ENCODE data around the gene CEP192. TPM values are rescaled to one million over a fixed set of nuclear protein-coding genes. Genes with fewer than 3 reads are reported as not detected.

CEP192 gene
- total and polyA plus RNA-seq, 10 of the 15 experiments (the other 5 are each of a cell fraction or from before 2014, with no cell fraction given) = 15.4 to 58.2 (median 29.6) TPM

- Histone ChIP-seq H3K4me3 (no peak overlapping the region), H3K27ac (ENCODE audit: control insufficient read depth, insufficient read depth) (no peak overlapping the region), H3K9ac (ENCODE audit: control insufficient read depth, insufficient read depth, low read length) (no peak overlapping the region), H2AFZ (ENCODE audit: control insufficient read depth, low read depth, low read length) (no peak overlapping the region), H4K20me1 (ENCODE audit: control insufficient read depth, insufficient read depth) (no peaks in the 10 kb centered on the region), H3K79me2 (ENCODE audit: control insufficient read depth, insufficient read depth, low read length) (peaks cover 2% of the 10 kb centered on the region; the same call in 1 of the 2 replicates), H3K9me3 (replicated peaks; ENCODE audit: control insufficient read depth, insufficient read depth, low read length) (no peaks in the 10 kb centered on the region), H3K4me2 (ENCODE audit: control insufficient read depth, insufficient read depth) (no peak overlapping the region), H3K36me3 (ENCODE audit: control insufficient read depth in 2 of 2, insufficient read depth in 2 of 2, low read length in 1 of 2) (peaks cover 11 to 31% of the 10 kb centered on the region in 2 experiments), H3K27me3 (replicated peaks in 1 of 2; ENCODE audit: control insufficient read depth in 2 of 2, insufficient read depth in 2 of 2, low read length in 1 of 2) (no peaks in the 10 kb centered on the region), H3K4me1 (ENCODE audit: control insufficient read depth, insufficient read depth, low read length) (no peaks in the 10 kb centered on the region)
- POLR2A ChIA-PET = no interaction called here
- CTCF ChIA-PET = interaction anchor here (0.8 to 1.2 kb wide), 2 partner anchors 13 to 127 kb away, joined by 3 read pairs; no protein-coding TSS in a partner anchor
- TF ChIP-seq RELB (IDR thresholded peaks at IDR 0.05; ENCODE audit: low read depth) (no peak), TBL1XR1 (IDR thresholded peaks at IDR 0.05; ENCODE audit: low read depth, low read length) (no peak), CHD2 (IDR thresholded peaks at IDR 0.05; ENCODE audit: borderline replicate concordance, low read depth, low read length) (no peak), ATF3 (IDR thresholded peaks at IDR 0.05; ENCODE audit: borderline replicate concordance, extremely low read depth, low read depth, low read length) (no peak), TCF12 (IDR thresholded peaks at IDR 0.05; ENCODE audit: low read depth, low read length) (no peak), SKIL (IDR thresholded peaks at IDR 0.05; ENCODE audit: low read depth, poor library complexity, severe bottlenecking) (no peak), SMAD5 (IDR thresholded peaks at IDR 0.05; ENCODE audit: low read depth) (no peak), USF1 (IDR thresholded peaks at IDR 0.05; ENCODE audit: borderline replicate concordance, extremely low read length, insufficient read depth, low read depth, low read length) (no peak), CEBPZ (IDR thresholded peaks at IDR 0.05; ENCODE audit: low read depth, low read length) (no peak), ZNF24 (IDR thresholded peaks at IDR 0.05) (no peak)
- SMC1A ChIA-PET (ENCODE audit: uncharacterized antibody, unreplicated experiment) = no interaction called here
- no TSS peak for BruUV-seq (replicated peaks)
- no peak for ATAC-seq
- in situ Hi-C loops (cut with MboI) = no loop called here
- intact Hi-C loops (cut with micrococcal nuclease; ENCODE audit: unreplicated experiment) = no loop called here
- FAIRE-seq = no peak
- RAD21 ChIA-PET (ENCODE audit: unreplicated experiment) = no interaction called here
- DNase-seq (ENCODE audit: low read depth, low spot score) = no peak
- WGBS (ENCODE audit: insufficient coverage, insufficient replicate concordance, low lambda C conversion rate, missing lambda C conversion rate) = 98% methylated on average over 5 of the region's 5 CpGs
These were observed 41.0 kb downstream of the CEP192 start for GRCh38 chr18:13032173-13032572.
